GM12878 (cell line): ENCODE measurements around the gene TAF3. TPM values are rescaled to one million over a fixed set of nuclear protein-coding genes. Genes with fewer than 3 reads are reported as not detected.

Experiments
- ATAC-seq: fragments of 200-7000 bp; cut with Tn5 transposase; 3 replicates; pipeline ENCODE4 v1.9.1; 2020; ENCODE audit warnings: mild to moderate bottlenecking, moderate library complexity
- BruUV-seq: library from RNA; stranded (reverse); fragments of 400-500 nt; replicated peaks from 2 replicates; lab custom pipeline; 2021; lab: Mats Ljungman, UMichigan
- CTCF ChIA-PET: fragments of 300-600 bp; sonication (Branson Sonifier 250); formaldehyde crosslinking; extraction: SDS; loops from one replicate; lab custom pipeline; 2021; ENCODE audit warnings: inconsistent platforms; lab: Yijun Ruan, JAX
- POLR2A ChIA-PET: fragments of 350-600 bp; formaldehyde crosslinking; extraction: SDS; loops from one replicate; lab custom pipeline; 2021; ENCODE audit warnings: inconsistent platforms; lab: Charles Lee
- RAD21 ChIA-PET: fragments of 300-600 bp; sonication (Branson Sonifier 250); formaldehyde crosslinking; loops from one replicate; lab custom pipeline; 2023; ENCODE audit warnings: antibody characterized with exemption; ENCODE audit not compliant: unreplicated experiment; lab: Charles Lee
- SMC1A ChIA-PET: fragments of 300-600 bp; sonication (Branson Sonifier 250); formaldehyde crosslinking; loops from one replicate; lab custom pipeline; 2023; ENCODE audit not compliant: unreplicated experiment, uncharacterized antibody; lab: Charles Lee
- DNase-seq: peaks from one replicate; pipeline ENCODE4 v3.0.0-alpha.2; 2011; ENCODE audit warnings: low read depth, low spot score
- FAIRE-seq: peaks from 3 replicates; lab custom pipeline; 2011; peaks lifted over from hg19 to GRCh38; lab: Jason Lieb, UNC
- H2AFZ ChIP-seq: 2 replicates; pipeline ENCODE4 v1.6.0; 2011; ENCODE audit warnings: low read depth, low read length, control low read depth; ENCODE audit not compliant: control insufficient read depth
- H3K27ac ChIP-seq: 2 replicates; pipeline ENCODE4 v1.5.1; 2011; ENCODE audit warnings: control low read depth; ENCODE audit not compliant: control insufficient read depth, insufficient read depth
- H3K27me3 ChIP-seq, 2 experiments: replicated peaks in 1 of 2; 2 replicates each; pipeline versions ENCODE4 v1.6.0 to v1.6.1; 2011; ENCODE audit warnings: low read length in 1 of 2; ENCODE audit not compliant: control insufficient read depth in 2 of 2, insufficient read depth in 2 of 2
- H3K36me3 ChIP-seq, 2 experiments: 2 replicates each; pipeline ENCODE4 v1.5.1; 2011; ENCODE audit warnings: low read length in 1 of 2; ENCODE audit not compliant: control insufficient read depth in 2 of 2, insufficient read depth in 2 of 2
- H3K4me1 ChIP-seq: 2 replicates; pipeline ENCODE4 v1.6.1; 2011; ENCODE audit warnings: mild to moderate bottlenecking, low read length, moderate library complexity, mixed read lengths; ENCODE audit not compliant: control insufficient read depth, insufficient read depth
- H3K4me2 ChIP-seq: 2 replicates; pipeline ENCODE4 v1.6.0; 2011; ENCODE audit warnings: control low read depth; ENCODE audit not compliant: control insufficient read depth, insufficient read depth
- H3K4me3 ChIP-seq: fragments of 200-600 bp; sonication (generic); 2 replicates; pipeline ENCODE4 v1.5.1; 2016
- H3K79me2 ChIP-seq: 2 replicates; pipeline ENCODE4 v1.6.0; 2011; ENCODE audit warnings: low read length; ENCODE audit not compliant: control insufficient read depth, insufficient read depth
- H3K9ac ChIP-seq: 2 replicates; pipeline ENCODE4 v1.8.0; 2011; ENCODE audit warnings: low read length, control low read depth, mixed read lengths; ENCODE audit not compliant: control insufficient read depth, insufficient read depth
- H3K9me3 ChIP-seq: replicated peaks from 3 replicates; pipeline ENCODE4 v1.5.1; 2011; ENCODE audit warnings: mild to moderate bottlenecking, low read length; ENCODE audit not compliant: control insufficient read depth, insufficient read depth
- H4K20me1 ChIP-seq: 2 replicates; pipeline ENCODE4 v1.6.0; 2011; ENCODE audit not compliant: control insufficient read depth, insufficient read depth
- BACH1 ChIP-seq: fragments of 450-650 bp; IDR thresholded peaks from 2 replicates; pipeline ENCODE4 v1.6.1; 2017; ENCODE audit warnings: mild to moderate bottlenecking, borderline replicate concordance
- E4F1 ChIP-seq: fragments of 450-650 bp; IDR thresholded peaks from 2 replicates; pipeline ENCODE4 v1.6.1; 2018; ENCODE audit warnings: borderline replicate concordance, mild to moderate bottlenecking; ENCODE audit not compliant: partially characterized antibody
- PAX8 ChIP-seq: fragments of 450-650 bp; IDR thresholded peaks from 2 replicates; pipeline ENCODE4 v1.6.1; 2017; ENCODE audit warnings: mild to moderate bottlenecking, moderate library complexity
- PRDM15 ChIP-seq: fragments of 450-650 bp; formaldehyde crosslinking; IDR thresholded peaks from 2 replicates; pipeline ENCODE4 v1.4.0; 2020; ENCODE audit warnings: mild to moderate bottlenecking, moderate library complexity
- RELB ChIP-seq: fragments of 450-650 bp; IDR thresholded peaks from 2 replicates; pipeline ENCODE4 v1.6.1; 2017; ENCODE audit warnings: low read depth, mild to moderate bottlenecking, moderate library complexity
- SMAD1 ChIP-seq: fragments of 450-650 bp; IDR thresholded peaks from 2 replicates; pipeline ENCODE4 v1.6.1; 2018; ENCODE audit warnings: mild to moderate bottlenecking, low read depth; ENCODE audit not compliant: partially characterized antibody
- STAT3 ChIP-seq: IDR thresholded peaks from 2 replicates; pipeline ENCODE4 v1.6.1; 2011; ENCODE audit warnings: low read depth, low read length, improper control_type of control experiment
- WGBS: methylation state at CpG from one replicate; pipeline ENCODE4 v1.1.6; 2016; ENCODE audit warnings: low lambda C conversion rate; ENCODE audit not compliant: insufficient replicate concordance, insufficient coverage; ENCODE audit errors: missing lambda C conversion rate; 5-methylcytosine and 5-hydroxymethylcytosine counted together
- in situ Hi-C: fragments of 300-500 bp; cut with MboI; formaldehyde crosslinking; loops from 9 replicates; pipeline ENCODE4 v1.14.3; 2018; ENCODE audit warnings: mixed read lengths
- intact Hi-C: fragments of 100-400 bp; cut with micrococcal nuclease; formaldehyde crosslinking; loops from one replicate; pipeline ENCODE4 v1.14.2; 2022; ENCODE audit not compliant: unreplicated experiment
- polyA plus RNA-seq, 11 experiments: library from polyadenylated mRNA; depleted of rRNA in 4 of 11; unstranded in 6 of 11; stranded (reverse) in 5 of 11; fragments of >200 nt; fragmentation: Nextera tagmentation in 4 of 11; fragmentation: Illumina TruSeq in 1 of 11; extraction: Ambion mirVana in 4 of 11; extraction: Trizol in 1 of 11; gene quantifications; 1 replicate in 1 of 11; 2 replicates in 10 of 11; pipeline versions ENCODE4 v1.2.1 to v1.2.3, GENCODE V29; 2011 to 2016; ENCODE audit warnings: inconsistent platforms in 2 of 11, missing spikeins in 2 of 11, low read depth in 1 of 11
- total RNA-seq, 4 experiments: library from RNA; depleted of rRNA in 3 of 4; stranded (reverse); fragments of >200 nt in 3 of 4; fragmentation: Illumina TruSeq in 1 of 4; extraction: Trizol in 1 of 4; gene quantifications; 2 replicates each; pipeline versions ENCODE4 v1.2.1 to v1.2.3, GENCODE V29; 2013 to 2021
- TF ChIP-seq, protein P1 (sequence below): fragments of 450-650 bp; IDR thresholded peaks from 2 replicates; pipeline ENCODE4 v1.6.1; 2016; ENCODE audit warnings: mild to moderate bottlenecking

TAF3 gene
- total and polyA plus RNA-seq, 10 of the 15 experiments (the other 5 are each of a cell fraction or from before 2014, with no cell fraction given): 2.0 to 10.1 (median 3.7) TPM

- no peaks in the 10 kb centered on the region for H3K36me3 ChIP-seq
- in situ Hi-C loops: loop anchor here (25.0 kb wide), 1 partner anchor 1173 kb away; no protein-coding TSS in a partner anchor
- ChIA-PET POLR2A (no interaction called here), CTCF (no interaction called here), SMC1A (no interaction called here), RAD21 (no interaction called here)
- H3K9me3 ChIP-seq: no peaks in the 10 kb centered on the region
- no peak for DNase-seq
- ATAC-seq: no peak
- no peak overlapping the region for H3K4me3 ChIP-seq
- H3K4me1 ChIP-seq: no peaks in the 10 kb centered on the region
- H2AFZ ChIP-seq: no peak overlapping the region
- WGBS: 6% methylated on average over 10 of the region's 10 CpGs
- H4K20me1 ChIP-seq: no peaks in the 10 kb centered on the region
- H3K9ac ChIP-seq: no peak overlapping the region
- peaks cover 21 to 39% of the 10 kb centered on the region in 2 experiments for H3K27me3 ChIP-seq
- H3K4me2 ChIP-seq: no peak overlapping the region
- intact Hi-C loops: no loop called here
- H3K27ac ChIP-seq: no peak overlapping the region
- BruUV-seq: no TSS peak
- no peak for FAIRE-seq
- no peaks in the 10 kb centered on the region for H3K79me2 ChIP-seq
- TF ChIP-seq SMAD1: no peak
- TF ChIP-seq RELB: no peak
- TF ChIP-seq E4F1: no peak
- TF ChIP-seq PAX8: no peak
- TF ChIP-seq PRDM15: no peak
- no peak for TF ChIP-seq STAT3
- TF ChIP-seq, protein P1, sequence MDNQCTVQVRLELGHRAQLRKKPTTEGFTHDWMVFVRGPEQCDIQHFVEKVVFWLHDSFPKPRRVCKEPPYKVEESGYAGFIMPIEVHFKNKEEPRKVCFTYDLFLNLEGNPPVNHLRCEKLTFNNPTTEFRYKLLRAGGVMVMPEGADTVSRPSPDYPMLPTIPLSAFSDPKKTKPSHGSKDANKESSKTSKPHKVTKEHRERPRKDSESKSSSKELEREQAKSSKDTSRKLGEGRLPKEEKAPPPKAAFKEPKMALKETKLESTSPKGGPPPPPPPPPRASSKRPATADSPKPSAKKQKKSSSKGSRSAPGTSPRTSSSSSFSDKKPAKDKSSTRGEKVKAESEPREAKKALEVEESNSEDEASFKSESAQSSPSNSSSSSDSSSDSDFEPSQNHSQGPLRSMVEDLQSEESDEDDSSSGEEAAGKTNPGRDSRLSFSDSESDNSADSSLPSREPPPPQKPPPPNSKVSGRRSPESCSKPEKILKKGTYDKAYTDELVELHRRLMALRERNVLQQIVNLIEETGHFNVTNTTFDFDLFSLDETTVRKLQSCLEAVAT: no peak
- TF ChIP-seq BACH1: no peak
- TF ChIP-seq, all 136 proteins: peak for 0
These were observed 221.1 kb downstream of the TAF3 start for GRCh38 chr10:8039321-8039881.
